Large intestine (tissue), 3 donors: ENCODE measurements around the gene ADPRHL1. TPM values are rescaled to one million over a fixed set of nuclear protein-coding genes. Genes with fewer than 3 reads are reported as not detected.
"Not testable (repeated sequence)": the region's sequence is repeated elsewhere in the genome, so short reads cannot be mapped to it uniquely, and the experiment has no call there.

Experiments used
- DNase-seq, 2 donors: peaks; one replicate each; pipeline versions ENCODE4 v3.0.0 to v3.0.0-alpha.2; 2013
- H3K27ac ChIP-seq: one replicate; pipeline ENCODE4 v1.5.1; 2013; ENCODE audit warnings: low read length
- H3K27me3 ChIP-seq: 2 replicates; pipeline ENCODE4 v1.6.1; 2013; ENCODE audit warnings: low read length; ENCODE audit not compliant: control insufficient read depth, insufficient read depth
- H3K36me3 ChIP-seq: 2 replicates; pipeline ENCODE4 v1.6.1; 2013; ENCODE audit warnings: low read length; ENCODE audit not compliant: control insufficient read depth, insufficient read depth
- H3K4me1 ChIP-seq: one replicate; pipeline ENCODE4 v1.6.1; 2013; ENCODE audit warnings: low read length; ENCODE audit not compliant: control insufficient read depth, insufficient read depth
- H3K4me3 ChIP-seq: one replicate; pipeline ENCODE4 v1.5.1; 2013; ENCODE audit warnings: low read length
- H3K9me3 ChIP-seq: one replicate; pipeline ENCODE4 v1.6.1; 2013; ENCODE audit warnings: mild to moderate bottlenecking, low read depth, low read length, moderate library complexity; ENCODE audit not compliant: control insufficient read depth
- WGBS: methylation state at CpG from one replicate; pipeline ENCODE4 v1.1.5; 2013; ENCODE audit warnings: low lambda C conversion rate; ENCODE audit not compliant: insufficient coverage; 5-methylcytosine and 5-hydroxymethylcytosine counted together
- polyA plus RNA-seq: library from polyadenylated mRNA; unstranded; fragments of 120-200 nt; gene quantifications from one replicate; pipeline ENCODE4 v1.2.1, GENCODE V29; 2013

ADPRHL1 gene
- polyA plus RNA-seq, 1 donor: 2.8 TPM

GRCh38 chr13:113368353-113368752, 84.9 kb downstream of the ADPRHL1 start:
- WGBS: no CpG with 5 or more reads among the region's 6 CpGs
- not testable (repeated sequence) for DNase-seq

GRCh38 chr13:113367771-113368170, 85.5 kb downstream of the ADPRHL1 start:
- Histone ChIP-seq H3K4me3 (no peak overlapping the region), H3K9me3 (peaks cover 22% of the 10 kb centered on the region)

More at GRCh38 chr13:113368353-113368752, 84.9 kb downstream of the ADPRHL1 start:
- not testable (repeated sequence) for H3K27me3 ChIP-seq, H3K4me3 ChIP-seq, H3K36me3 ChIP-seq, H3K27ac ChIP-seq, H3K4me1 ChIP-seq
- peaks cover 22% of the 10 kb centered on the region for H3K9me3 ChIP-seq

GRCh38 chr13:113367020-113367560, 86.2 kb downstream of the ADPRHL1 start:
- H3K27ac ChIP-seq: no peak overlapping the region
- DNase-seq: no peak
- no peaks in the 10 kb centered on the region for H3K27me3 ChIP-seq
- peaks cover 22% of the 10 kb centered on the region for H3K9me3 ChIP-seq
- no peak overlapping the region for H3K4me3 ChIP-seq
- no peaks in the 10 kb centered on the region for H3K36me3 ChIP-seq
- no CpG with 5 or more reads among the region's 15 CpGs for WGBS
- no peaks in the 10 kb centered on the region for H3K4me1 ChIP-seq

More at GRCh38 chr13:113367771-113368170, 85.5 kb downstream of the ADPRHL1 start:
- Histone ChIP-seq H3K27me3 (no peaks in the 10 kb centered on the region), H3K27ac (no peak overlapping the region), H3K4me1 (no peaks in the 10 kb centered on the region), H3K36me3 (no peaks in the 10 kb centered on the region)
- no peak for DNase-seq
- no CpG with 5 or more reads among the region's 6 CpGs for WGBS

GRCh38 chr13:113365971-113366588, 87.2 kb downstream of the ADPRHL1 start:
- DNase-seq: no peak
- no CpG with 5 or more reads among the region's 9 CpGs for WGBS
- Histone ChIP-seq H3K4me1 (no peaks in the 10 kb centered on the region), H3K9me3 (peaks cover 21% of the 10 kb centered on the region), H3K36me3 (no peaks in the 10 kb centered on the region), H3K4me3 (no peak overlapping the region), H3K27ac (no peak overlapping the region), H3K27me3 (no peaks in the 10 kb centered on the region)

GRCh38 chr13:113365583-113365970, 87.7 kb downstream of the ADPRHL1 start:
- no CpG with 5 or more reads among the region's 22 CpGs for WGBS
- Histone ChIP-seq H3K4me3 (no peak overlapping the region), H3K4me1 (peaks cover 1% of the 10 kb centered on the region), H3K9me3 (peaks cover 19% of the 10 kb centered on the region), H3K27ac (no peak overlapping the region), H3K36me3 (peaks cover under 1% of the 10 kb centered on the region), H3K27me3 (no peaks in the 10 kb centered on the region)
- DNase-seq: no peak

GRCh38 chr13:113364901-113365582, 88.2 kb downstream of the ADPRHL1 start:
- H3K36me3 ChIP-seq: peaks cover 6% of the 10 kb centered on the region
- no peaks in the 10 kb centered on the region for H3K27me3 ChIP-seq
- no peak overlapping the region for H3K27ac ChIP-seq
- peak overlapping the region; percentile 48 for H3K4me3 ChIP-seq
- H3K9me3 ChIP-seq: peaks cover 19% of the 10 kb centered on the region
- no CpG with 5 or more reads among the region's 41 CpGs for WGBS
- DNase-seq: no peak
- peaks cover 7% of the 10 kb centered on the region for H3K4me1 ChIP-seq

GRCh38 chr13:113364311-113364889, 88.9 kb downstream of the ADPRHL1 start:
- DNase-seq: peak in 1 of 2 donors; percentile 23
- peaks cover 13% of the 10 kb centered on the region for H3K36me3 ChIP-seq
- H3K27me3 ChIP-seq: no peaks in the 10 kb centered on the region
- peaks cover 12% of the 10 kb centered on the region for H3K4me1 ChIP-seq
- WGBS: no CpG with 5 or more reads among the region's 41 CpGs
- peaks cover 19% of the 10 kb centered on the region for H3K9me3 ChIP-seq
- peak overlapping the region; percentile 48 for H3K4me3 ChIP-seq
- H3K27ac ChIP-seq: no peak overlapping the region

- no peak overlapping the region for H3K27ac ChIP-seq
- peaks cover 25% of the 10 kb centered on the region for H3K9me3 ChIP-seq
- peaks cover 30% of the 10 kb centered on the region for H3K4me1 ChIP-seq
- peaks cover 13% of the 10 kb centered on the region for H3K36me3 ChIP-seq
- no peak overlapping the region for H3K4me3 ChIP-seq
- no CpG with 5 or more reads among the region's 7 CpGs for WGBS
- H3K27me3 ChIP-seq: no peaks in the 10 kb centered on the region
- DNase-seq: no peak
Observed at GRCh38 chr13:113361406-113361805, 91.9 kb downstream of the ADPRHL1 start.

GRCh38 chr13:113360446-113360845, 92.8 kb downstream of the ADPRHL1 start:
- Histone ChIP-seq H3K4me3 (no peak overlapping the region), H3K4me1 (peaks cover 33% of the 10 kb centered on the region), H3K27ac (no peak overlapping the region), H3K36me3 (peaks cover 13% of the 10 kb centered on the region), H3K27me3 (no peaks in the 10 kb centered on the region), H3K9me3 (peaks cover 16% of the 10 kb centered on the region)
- no peak for DNase-seq
- no CpG with 5 or more reads among the region's 6 CpGs for WGBS

GRCh38 chr13:113359571-113359970, 93.7 kb downstream of the ADPRHL1 start:
- H3K27me3 ChIP-seq: no peaks in the 10 kb centered on the region
- H3K27ac ChIP-seq: peak overlapping the region; percentile 66
- no peak overlapping the region for H3K4me3 ChIP-seq
- H3K36me3 ChIP-seq: peaks cover 19% of the 10 kb centered on the region
- no CpG with 5 or more reads among the region's 11 CpGs for WGBS
- DNase-seq: no peak
- H3K4me1 ChIP-seq: peaks cover 35% of the 10 kb centered on the region
- peaks cover 15% of the 10 kb centered on the region for H3K9me3 ChIP-seq
